K562 (cell line): ENCODE measurements around the gene PHOX2A. TPM values are rescaled to one million over a fixed set of nuclear protein-coding genes. Genes with fewer than 3 reads are reported as not detected.

Experiments
- BRF1 ChIP-seq: IDR thresholded peaks from 3 replicates; pipeline ENCODE4 v1.6.1; 2011; ENCODE audit warnings: borderline replicate concordance, mild to moderate bottlenecking; ENCODE audit not compliant: insufficient read length; ENCODE audit errors: extremely low read depth
- FOXA1 ChIP-seq: fragments of 450-650 bp; IDR thresholded peaks from 2 replicates; pipeline ENCODE4 v1.6.1; 2016; ENCODE audit warnings: mild to moderate bottlenecking, borderline replicate concordance
- GMEB1 ChIP-seq: fragments of 250-450 bp; sonication (Bioruptor Pico); IDR thresholded peaks from 2 replicates; pipeline ENCODE4 v1.4.0; 2020; ENCODE audit warnings: mild to moderate bottlenecking
- HDAC3 ChIP-seq: fragments of 450-650 bp; IDR thresholded peaks from 2 replicates; pipeline ENCODE4 v1.6.1; 2018; ENCODE audit warnings: borderline replicate concordance, mild to moderate bottlenecking, moderate library complexity; ENCODE audit not compliant: partially characterized antibody
- MITF ChIP-seq: IDR thresholded peaks from 2 replicates; pipeline ENCODE4 v1.6.1; 2014; ENCODE audit warnings: antibody characterized with exemption
- MLLT1 ChIP-seq, 2 experiments: fragments of 450-650 bp; IDR thresholded peaks; 2 replicates each; pipeline ENCODE4 v1.6.1; 2016
- NFE2L1 ChIP-seq: fragments of 450-650 bp; IDR thresholded peaks from 2 replicates; pipeline ENCODE4 v1.6.1; 2016; ENCODE audit warnings: missing genetic modification characterization, low read depth, mild to moderate bottlenecking, missing compliant biosample characterization, moderate library complexity, borderline replicate concordance
- PBX2 ChIP-seq, 2 experiments: IDR thresholded peaks in 1 of 2; conservative IDR thresholded peaks in 1 of 2; 2 replicates each; pipeline ENCODE4 v1.6.1; 2016; ENCODE audit warnings: low read depth in 2 of 2, mild to moderate bottlenecking in 1 of 2, missing compliant biosample characterization in 1 of 2, missing genetic modification characterization in 1 of 2, moderate library complexity in 1 of 2
- SAP30 ChIP-seq: fragments of 200-600 bp; sonication (generic); IDR thresholded peaks from 2 replicates; pipeline ENCODE4 v1.6.1; 2012; ENCODE audit warnings: borderline replicate concordance, low read depth, mild to moderate bottlenecking, moderate library complexity, low read length, control low read depth, inconsistent platforms; ENCODE audit not compliant: insufficient read depth, poor library complexity, severe bottlenecking
- SP1 ChIP-seq: sonication (generic); formaldehyde crosslinking; IDR thresholded peaks from 2 replicates; pipeline ENCODE4 v1.8.1; 2022; ENCODE audit warnings: mild to moderate bottlenecking, missing genetic modification reagents
- THRAP3 ChIP-seq: fragments of 450-650 bp; IDR thresholded peaks from 2 replicates; pipeline ENCODE4 v1.6.1; 2016; ENCODE audit warnings: mild to moderate bottlenecking, inconsistent platforms, borderline replicate concordance
- ZNF133 ChIP-seq: fragments of 250-450 bp; sonication (Bioruptor Pico); IDR thresholded peaks from 2 replicates; pipeline ENCODE4 v1.4.0; 2020; ENCODE audit warnings: mild to moderate bottlenecking
- ZNF395 ChIP-seq: fragments of 200-800 bp; sonication (Bioruptor generic); IDR thresholded peaks from 2 replicates; pipeline ENCODE4 v1.6.1; 2017; ENCODE audit warnings: missing genetic modification characterization, missing compliant biosample characterization
- ZNF644 ChIP-seq: fragments of 200-800 bp; sonication (Bioruptor generic); IDR thresholded peaks from 2 replicates; pipeline ENCODE4 v1.6.1; 2016; ENCODE audit warnings: low read depth, missing genetic modification characterization, missing compliant biosample characterization
- ZNF707 ChIP-seq: fragments of 250-450 bp; sonication (Bioruptor Pico); conservative IDR thresholded peaks from 2 replicates; pipeline ENCODE4 v1.8.0; 2022; ENCODE audit warnings: inconsistent platforms, mild to moderate bottlenecking, moderate library complexity
- polyA plus RNA-seq, 8 experiments: library from polyadenylated mRNA; depleted of rRNA in 4 of 8; stranded (reverse) in 5 of 8; unstranded in 3 of 8; fragments of >200 nt; fragmentation: Nextera tagmentation in 2 of 8; fragmentation: Illumina TruSeq in 1 of 8; extraction: Ambion mirVana in 2 of 8; extraction: Trizol in 1 of 8; gene quantifications; 2 replicates each; pipeline versions ENCODE4 v1.2.1 to v1.2.3, GENCODE V29; 2011 to 2014; ENCODE audit warnings: inconsistent platforms in 1 of 8, missing spikeins in 1 of 8
- total RNA-seq, 7 experiments: library from RNA; depleted of rRNA in 6 of 7; stranded (reverse); fragments of >200 nt in 6 of 7; fragmentation: Illumina TruSeq in 2 of 7; extraction: Trizol in 2 of 7; gene quantifications; 2 replicates each; pipeline versions ENCODE4 v1.2.1 to v1.2.3, GENCODE V29; 2011 to 2021; ENCODE audit warnings: low replicate concordance in 1 of 7

The PHOX2A gene
- total and polyA plus RNA-seq, 9 of the 15 experiments (the other 6 are each of a cell fraction or from before 2014, with no cell fraction given), result not detected

- peak in 1 of 2 experiments; percentile 62; a peak in 1 of 4 replicates for TF ChIP-seq MLLT1 (IDR thresholded peaks at IDR 0.05)
- no peak for TF ChIP-seq ZNF133 (CRISPR knock-in tag)
- peak; percentile 7; the same call in 1 of the 2 replicates for TF ChIP-seq MITF
- no peak for TF ChIP-seq FOXA1
- TF ChIP-seq BRF1, result no peak
- no peak for TF ChIP-seq THRAP3
- TF ChIP-seq ZNF707 (CRISPR knock-in tag), result no peak
- 0 out of 2 replicates have a peak, but pooled peaks have one; percentile 1 for TF ChIP-seq ZNF395 (CRISPR knock-in tag)
- TF ChIP-seq SP1, result peak; percentile 26
- TF ChIP-seq PBX2 (CRISPR knock-in tag; IDR thresholded peaks at IDR 0.05; ENCODE audit: low read depth), result no peak
- no peak for TF ChIP-seq PBX2 (tag; conservative IDR thresholded peaks at IDR 0.05; ENCODE audit: low read depth)
- no peak for TF ChIP-seq NFE2L1 (tag)
- no peak for TF ChIP-seq HDAC3
- TF ChIP-seq SAP30, result peak; percentile 23
- TF ChIP-seq GMEB1 (CRISPR knock-in tag), result no peak
- no peak for TF ChIP-seq ZNF644 (tag)
These were observed 20.1 kb downstream of the PHOX2A start (continued) for GRCh38 chr11:72223615-72224563.
